Stimulated activated CD4-positive, alpha-beta T cell treated with anti-CD3 and anti-CD28 coated beads, Interleukin-1b, Interleukin-23, amount 100 ng/mL, for 24 hours (primary cell): ENCODE results near the gene ENTPD8.

ENCODE experiments used
- DNase-seq, 4 experiments: peaks; one replicate each; pipeline ENCODE4 v3.0.0-alpha.2; 2020; ENCODE audit warnings: low read depth in 4 of 4, low spot score in 1 of 4

The ENTPD8 gene

GRCh38 chr9:137447722-137448601 lies 6.8 kb upstream of the ENTPD8 start:
- DNase-seq: no peak

GRCh38 chr9:137446851-137447471 lies 5.8 kb upstream of the ENTPD8 start:
- no peak for DNase-seq

- DNase-seq: no peak
These were observed 4.8 kb upstream of the ENTPD8 start for GRCh38 chr9:137445930-137446431.

GRCh38 chr9:137445275-137445807 lies 4.2 kb upstream of the ENTPD8 start:
- peak; percentile 65 to 84 (median 80) for DNase-seq

DNA sequence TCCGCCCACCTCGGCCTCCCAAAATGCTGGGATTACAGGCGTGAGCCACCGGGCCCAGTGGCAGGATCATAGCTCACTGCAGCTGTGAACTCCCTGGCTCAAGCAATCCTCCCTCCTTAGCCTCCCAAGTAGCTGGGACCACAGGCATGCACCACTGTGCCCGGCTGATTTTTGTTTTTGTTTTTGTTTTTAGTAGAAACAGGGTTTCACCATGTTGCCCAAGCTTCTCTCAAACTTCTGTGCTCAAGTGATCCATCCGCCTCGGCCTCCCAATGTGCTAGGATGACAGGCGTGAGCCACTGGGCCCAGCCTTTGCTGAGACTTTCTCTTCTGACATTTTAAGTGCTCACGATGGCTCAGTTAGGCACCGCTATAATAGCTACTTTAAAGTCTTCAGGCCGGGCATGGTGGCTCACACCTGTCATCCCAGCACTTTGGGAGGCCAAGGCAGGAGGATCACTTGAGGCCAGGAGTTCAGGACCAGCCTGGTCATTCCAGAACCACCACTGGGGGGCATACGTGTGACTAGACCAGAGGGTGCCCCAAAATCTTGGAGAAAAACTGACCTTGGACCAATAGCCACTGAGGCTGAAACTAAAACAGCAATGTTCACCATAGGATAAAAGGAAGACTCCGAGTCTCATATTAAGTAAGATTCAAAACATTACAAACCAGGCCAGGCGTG lies 3.1 kb upstream of the ENTPD8 start:
- DNase-seq: no peak

GRCh38 chr9:137441935-137442321 lies 771 bp upstream of the ENTPD8 start:
- DNase-seq: no peak

GRCh38 chr9:137439158-137439714 lies 1.9 kb downstream of the ENTPD8 start:
- no peak for DNase-seq

DNA sequence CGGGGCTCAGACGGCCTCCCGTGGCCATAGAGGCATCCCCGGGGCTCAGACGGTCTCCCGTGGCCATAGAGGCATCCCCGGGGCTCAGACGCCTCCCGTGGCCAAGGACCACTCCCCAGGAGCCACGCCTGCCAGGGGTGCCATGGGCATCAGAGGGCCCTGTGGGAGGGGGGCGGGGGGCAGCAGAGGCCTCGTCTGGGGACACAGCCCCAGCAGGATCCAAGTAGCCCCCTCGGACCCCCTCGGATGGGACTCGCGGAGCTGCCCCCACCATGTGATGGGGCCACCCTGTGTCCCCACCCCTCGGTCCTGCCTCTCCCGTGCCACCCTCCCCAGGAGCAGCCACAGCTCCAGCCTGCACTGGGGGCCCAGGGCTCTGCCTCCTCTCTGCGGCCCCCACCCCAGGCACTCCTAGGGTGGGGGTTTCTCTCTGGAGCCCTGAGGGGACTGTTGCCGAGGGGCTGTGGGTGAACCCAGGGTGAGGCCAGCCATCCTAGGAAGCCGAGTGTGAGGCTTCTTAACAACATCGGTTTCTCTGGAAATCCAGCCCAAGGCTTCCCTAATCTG lies 2.5 kb downstream of the ENTPD8 start:
- no peak for DNase-seq

- DNase-seq: no peak
These were observed 3.2 kb downstream of the ENTPD8 start for GRCh38 chr9:137437691-137438590.

GRCh38 chr9:137436761-137437600 lies 4.2 kb downstream of the ENTPD8 start:
- no peak for DNase-seq

DNA sequence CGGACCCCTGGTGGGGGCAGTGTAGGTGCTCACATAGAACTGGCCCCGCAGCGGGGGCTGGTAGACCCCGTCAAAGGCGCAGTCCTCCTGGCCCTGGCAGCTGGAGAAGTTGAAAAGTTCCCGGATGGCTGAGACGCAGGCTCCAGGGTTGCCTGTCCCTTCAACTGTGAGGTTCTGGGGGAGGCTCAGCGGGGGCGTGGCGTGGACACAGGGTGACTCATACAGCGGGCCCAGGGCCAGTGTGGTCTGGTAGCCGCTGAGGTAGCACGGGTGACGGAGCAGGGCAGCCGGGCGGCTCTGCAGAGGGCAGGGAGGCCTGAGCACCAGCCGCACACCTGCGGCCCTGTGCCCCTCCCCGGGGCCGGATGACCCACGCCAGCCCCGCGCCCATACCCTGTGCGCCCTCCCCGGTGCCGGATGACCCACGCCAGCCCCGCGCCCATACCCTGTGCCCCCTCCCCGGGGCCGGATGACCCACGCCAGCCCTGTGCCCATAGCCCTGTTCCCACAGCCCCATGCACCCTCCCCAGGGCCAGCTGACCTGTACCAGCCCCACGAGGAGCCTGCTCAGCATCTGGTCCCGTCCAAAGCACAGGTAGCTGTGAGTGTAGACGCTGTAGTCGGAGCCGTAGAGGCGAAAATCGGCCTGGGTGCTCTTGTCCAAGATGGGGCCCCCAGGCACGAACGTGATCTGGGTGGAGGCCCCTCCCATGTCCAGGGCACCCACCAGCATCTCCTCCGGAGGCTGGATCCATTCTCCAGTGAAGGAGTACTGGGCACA lies 5.0 kb downstream of the ENTPD8 start:
- no peak for DNase-seq

DNA sequence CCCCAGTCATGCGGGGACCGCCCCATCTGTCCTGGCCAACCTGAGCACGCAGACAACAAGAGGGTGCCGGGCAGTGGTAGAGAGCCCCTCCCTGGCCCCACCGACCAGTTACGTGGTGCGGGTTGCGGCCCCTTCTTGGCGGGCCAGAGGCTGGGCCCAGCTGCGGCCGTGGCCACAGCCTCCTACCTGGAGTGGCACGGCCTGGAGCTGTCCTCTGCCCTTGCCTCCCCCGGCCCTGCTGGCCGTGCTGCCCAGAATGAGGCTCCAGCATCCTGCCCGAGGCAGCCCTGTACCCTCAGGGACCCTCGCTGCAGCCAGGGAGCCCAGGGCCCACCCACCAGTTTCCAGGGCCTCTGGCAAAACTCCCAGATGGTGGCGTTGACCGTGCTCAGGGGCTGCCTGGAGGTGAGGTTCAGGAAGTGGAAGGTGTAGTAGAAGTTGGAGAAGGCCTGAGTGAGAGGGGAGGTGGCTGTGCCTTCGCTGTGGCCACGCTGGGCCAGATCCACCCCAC lies 5.7 kb downstream of the ENTPD8 start:
- DNase-seq: no peak

GRCh38 chr9:137434498-137435380 lies 6.4 kb downstream of the ENTPD8 start:
- DNase-seq: no peak

GRCh38 chr9:137433916-137434431 lies 7.2 kb downstream of the ENTPD8 start:
- no peak for DNase-seq

- no peak for DNase-seq
These were observed 7.7 kb downstream of the ENTPD8 start for GRCh38 chr9:137433349-137433915.

DNA sequence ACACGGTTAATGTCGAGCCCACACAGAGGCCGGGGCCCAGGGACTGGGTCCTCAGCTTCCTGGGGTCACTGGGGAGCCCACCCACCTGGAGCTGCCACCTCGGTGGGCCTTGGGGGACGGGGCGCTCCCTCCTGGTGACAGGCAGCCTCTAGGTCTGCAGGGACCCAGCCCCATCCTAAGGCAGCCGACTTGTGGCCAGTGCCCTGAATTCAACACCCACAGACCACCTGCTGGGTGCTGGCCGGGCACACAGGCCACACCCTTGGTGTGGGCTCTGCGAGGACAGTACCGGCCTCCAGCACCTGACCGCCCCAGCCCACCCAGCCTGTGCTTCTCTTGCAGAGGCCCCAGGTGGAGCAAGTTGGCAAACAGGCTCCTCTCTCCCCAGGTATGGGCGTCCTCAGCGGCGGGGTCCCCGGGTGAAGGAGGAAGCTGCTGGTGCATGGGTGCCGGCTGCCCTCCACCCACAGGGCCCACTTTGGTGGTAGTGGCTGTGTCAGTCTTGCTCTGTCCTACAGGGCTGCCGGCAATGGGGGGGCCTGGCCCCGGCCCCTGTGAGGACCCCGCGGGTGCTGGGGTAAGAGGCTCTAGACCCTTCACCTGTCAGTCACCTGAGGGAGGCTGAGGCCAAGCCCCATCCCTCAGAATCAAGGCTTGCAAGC lies 8.3 kb downstream of the ENTPD8 start:
- DNase-seq: no peak
